ENCODE measurements around the gene ZNF664. TPM values are rescaled to one million over a fixed set of nuclear protein-coding genes. Genes with fewer than 3 reads are reported as not detected.

Gene ZNF664
- total and polyA plus RNA-seq, 2 experiments from 2014 or later, result 40.5 to 115 TPM

- no peak for DNase-seq (ENCODE audit: low read depth in 1 of 2, low spot score in 1 of 2)
- H3K4me3 ChIP-seq, result no peak overlapping the region
- peak overlapping the region; percentile 48 for H3K27ac ChIP-seq
- TF ChIP-seq, protein P1, sequence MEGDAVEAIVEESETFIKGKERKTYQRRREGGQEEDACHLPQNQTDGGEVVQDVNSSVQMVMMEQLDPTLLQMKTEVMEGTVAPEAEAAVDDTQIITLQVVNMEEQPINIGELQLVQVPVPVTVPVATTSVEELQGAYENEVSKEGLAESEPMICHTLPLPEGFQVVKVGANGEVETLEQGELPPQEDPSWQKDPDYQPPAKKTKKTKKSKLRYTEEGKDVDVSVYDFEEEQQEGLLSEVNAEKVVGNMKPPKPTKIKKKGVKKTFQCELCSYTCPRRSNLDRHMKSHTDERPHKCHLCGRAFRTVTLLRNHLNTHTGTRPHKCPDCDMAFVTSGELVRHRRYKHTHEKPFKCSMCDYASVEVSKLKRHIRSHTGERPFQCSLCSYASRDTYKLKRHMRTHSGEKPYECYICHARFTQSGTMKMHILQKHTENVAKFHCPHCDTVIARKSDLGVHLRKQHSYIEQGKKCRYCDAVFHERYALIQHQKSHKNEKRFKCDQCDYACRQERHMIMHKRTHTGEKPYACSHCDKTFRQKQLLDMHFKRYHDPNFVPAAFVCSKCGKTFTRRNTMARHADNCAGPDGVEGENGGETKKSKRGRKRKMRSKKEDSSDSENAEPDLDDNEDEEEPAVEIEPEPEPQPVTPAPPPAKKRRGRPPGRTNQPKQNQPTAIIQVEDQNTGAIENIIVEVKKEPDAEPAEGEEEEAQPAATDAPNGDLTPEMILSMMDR (IDR thresholded peaks at IDR 0.05; ENCODE audit: low read depth, low read length), result no peak
- peaks cover 15% of the 10 kb centered on the region for H3K4me1 ChIP-seq (ENCODE audit: low read depth)
- no peaks in the 10 kb centered on the region for H3K9me3 ChIP-seq (ENCODE audit: low read depth)
- no peaks in the 10 kb centered on the region for H3K27me3 ChIP-seq
- no peaks in the 10 kb centered on the region for H3K36me3 ChIP-seq
These were observed 51.8 kb downstream of the ZNF664 start for GRCh38 chr12:124024776-124025175.

- no peak overlapping the region for H3K4me3 ChIP-seq
- peak in 1 of 2 donors; percentile 26 for DNase-seq (ENCODE audit: low read depth in 1 of 2, low spot score in 1 of 2)
These were observed 52.6 kb downstream of the ZNF664 start for GRCh38 chr12:124025661-124026060.

GRCh38 chr12:124026755-124027745 is 54.0 kb downstream of the ZNF664 start:
- no peak overlapping the region for H3K27ac ChIP-seq
- TF ChIP-seq, protein P1 (IDR thresholded peaks at IDR 0.05; ENCODE audit: low read depth, low read length), result no peak
- peaks cover 26% of the 10 kb centered on the region for H3K4me1 ChIP-seq (ENCODE audit: low read depth)
- H3K9me3 ChIP-seq (ENCODE audit: low read depth), result no peaks in the 10 kb centered on the region
- DNase-seq (ENCODE audit: low read depth in 1 of 2, low spot score in 1 of 2), result peak in 1 of 2 donors; percentile 15
- no peak overlapping the region for H3K4me3 ChIP-seq
- no peaks in the 10 kb centered on the region for H3K27me3 ChIP-seq
- no peaks in the 10 kb centered on the region for H3K36me3 ChIP-seq

More at GRCh38 chr12:124025661-124026060, 52.6 kb downstream of the ZNF664 start:
- no peaks in the 10 kb centered on the region for H3K27me3 ChIP-seq
- no peaks in the 10 kb centered on the region for H3K36me3 ChIP-seq
- TF ChIP-seq, protein P1 (IDR thresholded peaks at IDR 0.05; ENCODE audit: low read depth, low read length), result no peak
- H3K9me3 ChIP-seq (ENCODE audit: low read depth), result no peaks in the 10 kb centered on the region
- peaks cover 21% of the 10 kb centered on the region for H3K4me1 ChIP-seq (ENCODE audit: low read depth)
- H3K27ac ChIP-seq, result peak overlapping the region; percentile 28

GRCh38 chr12:124027753-124028554 is 54.9 kb downstream of the ZNF664 start:
- Histone ChIP-seq H3K27me3 (no peaks in the 10 kb centered on the region), H3K36me3 (no peaks in the 10 kb centered on the region), H3K4me3 (no peak overlapping the region), H3K4me1 (ENCODE audit: low read depth) (peaks cover 26% of the 10 kb centered on the region), H3K9me3 (ENCODE audit: low read depth) (no peaks in the 10 kb centered on the region), H3K27ac (no peak overlapping the region)
- TF ChIP-seq, protein P1 (IDR thresholded peaks at IDR 0.05; ENCODE audit: low read depth, low read length), result no peak
- no peak for DNase-seq (ENCODE audit: low read depth in 1 of 2, low spot score in 1 of 2)

GRCh38 chr12:124028555-124028925 is 55.5 kb downstream of the ZNF664 start:
- Histone ChIP-seq H3K27me3 (no peaks in the 10 kb centered on the region), H3K36me3 (no peaks in the 10 kb centered on the region), H3K9me3 (ENCODE audit: low read depth) (no peaks in the 10 kb centered on the region), H3K4me3 (no peak overlapping the region), H3K27ac (peak overlapping the region; percentile 4), H3K4me1 (ENCODE audit: low read depth) (peaks cover 26% of the 10 kb centered on the region)
- TF ChIP-seq, protein P1 (IDR thresholded peaks at IDR 0.05; ENCODE audit: low read depth, low read length), result no peak
- no peak for DNase-seq (ENCODE audit: low read depth in 1 of 2, low spot score in 1 of 2)
